Uterus (tissue), 2 donors: Measurements from ENCODE around the gene ADCY3.

Experiments
- CTCF ChIP-seq, 4 experiments: fragments of 200-600 bp in 2 of 4; fragments of 450-650 bp in 2 of 4; sonication (generic) in 2 of 4; IDR thresholded peaks; one replicate each; pipeline ENCODE4 v1.5.1; 2016 to 2019; ENCODE audit warnings: antibody characterized with exemption in 4 of 4, mild to moderate bottlenecking in 2 of 4, moderate library complexity in 1 of 4
- POLR2A ChIP-seq, 2 donors: fragments of 450-650 bp; IDR thresholded peaks; one replicate each; pipeline ENCODE4 v1.6.1; 2016; ENCODE audit warnings: antibody characterized with exemption in 2 of 2, mild to moderate bottlenecking in 1 of 2, moderate library complexity in 1 of 2

- TF ChIP-seq POLR2A (IDR thresholded peaks at IDR 0.05) (no peak), CTCF (IDR thresholded peaks at IDR 0.05) (no peak)
These were observed 37.9 kb upstream of the ADCY3 start for GRCh38 chr2:24957976-24958375.
